NCI-H2227 (cell line): Measurements from ENCODE around the gene ZFP36L1.

ENCODE experiments used
- DNase-seq: peaks from one replicate; lab custom pipeline; 2025; ENCODE audit not compliant: unreplicated experiment; lab: John Stamatoyannopoulos, UW

The ZFP36L1 gene

GRCh38 chr14:68741839-68742470 lies 50.9 kb downstream of the ZFP36L1 start:
- no peak for DNase-seq

- no peak for DNase-seq
These were observed 51.4 kb downstream of the ZFP36L1 start for GRCh38 chr14:68741477-68741791.

GRCh38 chr14:68740788-68741476 lies 51.9 kb downstream of the ZFP36L1 start:
- no peak for DNase-seq

- DNase-seq = no peak
These were observed 53.2 kb downstream of the ZFP36L1 start for GRCh38 chr14:68739701-68740100.

GRCh38 chr14:68738559-68738958 lies 54.3 kb downstream of the ZFP36L1 start:
- DNase-seq = no peak
